GM13977 (cell line): ENCODE results near the gene SNTA1.
A peak's percentile ranks its signal among the peaks of the same experiment; 100 is the strongest.

ENCODE experiments used
- DNase-seq: peaks from one replicate; pipeline ENCODE4 v3.0.0; 2012; ENCODE audit warnings: low spot score
- CTCF ChIP-seq: IDR thresholded peaks from 2 replicates; pipeline ENCODE4 v1.5.1; 2012; ENCODE audit warnings: mild to moderate bottlenecking, control low read depth; ENCODE audit not compliant: insufficient read depth; ENCODE audit errors: extremely low read depth, missing control alignments
- in situ Hi-C: fragments of 300-500 bp; cut with MboI; formaldehyde crosslinking; loops from one replicate; pipeline ENCODE4 v1.12.0; 2022; ENCODE audit warnings: low sequenced_read_pairs, low pct_unique_long_range_greater_than_20kb, mixed read lengths, inconsistent platforms; ENCODE audit not compliant: unreplicated experiment

SNTA1 gene

DNA sequence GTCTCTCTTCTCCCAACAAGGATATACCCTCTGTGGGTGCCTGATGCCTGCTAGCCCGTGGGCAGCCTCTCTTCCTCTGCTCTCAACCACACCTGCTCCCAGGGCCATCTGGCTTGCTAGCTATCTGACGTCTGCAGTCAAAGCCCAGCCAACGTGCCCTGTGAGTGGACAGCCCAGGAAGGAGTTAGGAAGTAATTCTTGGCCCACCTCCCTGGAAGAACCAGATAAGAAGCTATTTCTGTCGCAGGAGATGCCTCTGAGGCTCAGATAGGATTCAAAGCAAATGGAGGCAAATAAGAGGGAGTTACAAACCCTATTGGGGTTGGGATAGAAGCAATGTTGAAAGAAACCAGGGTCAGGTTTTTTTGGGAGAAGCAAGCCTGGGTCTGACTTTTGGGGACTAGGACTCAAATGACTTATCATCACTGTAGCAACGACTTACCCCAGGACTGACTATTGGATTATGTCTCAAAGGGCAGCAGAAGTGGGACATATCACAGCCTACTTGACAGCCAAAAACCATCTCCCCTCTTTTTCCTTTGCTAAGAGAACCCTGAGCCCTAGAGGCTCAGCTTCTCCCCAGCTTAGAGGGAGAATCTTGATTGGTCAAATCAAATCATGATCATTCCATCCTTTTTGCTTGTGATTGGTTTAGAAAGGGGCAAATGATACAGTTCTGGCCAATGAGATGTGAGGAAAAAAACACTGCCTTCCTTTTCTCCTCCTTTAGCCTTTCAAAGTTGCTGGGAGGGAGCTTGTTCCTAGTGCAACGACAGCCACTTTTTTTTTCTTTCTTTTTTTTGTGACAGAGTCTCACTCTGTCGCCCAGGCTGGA is 24.2 kb downstream of the SNTA1 start:
- in situ Hi-C loops, result no loop called here
- DNase-seq, result no peak
- TF ChIP-seq CTCF, result no peak

DNA sequence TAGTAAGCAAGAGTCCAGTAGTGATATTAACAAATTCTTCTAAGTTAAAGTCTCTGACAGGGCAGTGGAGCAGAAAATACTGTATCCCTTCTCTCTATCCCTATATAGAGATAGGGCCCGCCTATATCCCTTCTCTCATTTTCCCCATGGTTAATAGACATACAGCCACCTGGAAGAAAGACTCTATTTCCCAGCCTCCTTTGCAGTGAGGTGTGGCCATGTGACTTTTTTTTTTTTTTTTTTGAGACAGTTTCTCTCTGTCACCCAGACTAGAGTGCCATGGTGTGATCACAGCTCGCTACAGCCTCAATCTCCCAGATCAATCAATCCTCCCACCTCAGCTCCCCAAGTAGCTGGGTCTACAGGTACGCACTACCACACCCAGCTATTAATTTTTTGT is 25.5 kb downstream of the SNTA1 start:
- no peak for TF ChIP-seq CTCF
- in situ Hi-C loops, result no loop called here
- DNase-seq, result no peak

- peak; percentile 44 for TF ChIP-seq CTCF
- in situ Hi-C loops, result no loop called here
- no peak for DNase-seq
Measured at GRCh38 chr20:33415948-33416347, 27.6 kb downstream of the SNTA1 start.

GRCh38 chr20:33412484-33412838 is 31.1 kb downstream of the SNTA1 start:
- no peak for TF ChIP-seq CTCF
- in situ Hi-C loops, result no loop called here

DNA sequence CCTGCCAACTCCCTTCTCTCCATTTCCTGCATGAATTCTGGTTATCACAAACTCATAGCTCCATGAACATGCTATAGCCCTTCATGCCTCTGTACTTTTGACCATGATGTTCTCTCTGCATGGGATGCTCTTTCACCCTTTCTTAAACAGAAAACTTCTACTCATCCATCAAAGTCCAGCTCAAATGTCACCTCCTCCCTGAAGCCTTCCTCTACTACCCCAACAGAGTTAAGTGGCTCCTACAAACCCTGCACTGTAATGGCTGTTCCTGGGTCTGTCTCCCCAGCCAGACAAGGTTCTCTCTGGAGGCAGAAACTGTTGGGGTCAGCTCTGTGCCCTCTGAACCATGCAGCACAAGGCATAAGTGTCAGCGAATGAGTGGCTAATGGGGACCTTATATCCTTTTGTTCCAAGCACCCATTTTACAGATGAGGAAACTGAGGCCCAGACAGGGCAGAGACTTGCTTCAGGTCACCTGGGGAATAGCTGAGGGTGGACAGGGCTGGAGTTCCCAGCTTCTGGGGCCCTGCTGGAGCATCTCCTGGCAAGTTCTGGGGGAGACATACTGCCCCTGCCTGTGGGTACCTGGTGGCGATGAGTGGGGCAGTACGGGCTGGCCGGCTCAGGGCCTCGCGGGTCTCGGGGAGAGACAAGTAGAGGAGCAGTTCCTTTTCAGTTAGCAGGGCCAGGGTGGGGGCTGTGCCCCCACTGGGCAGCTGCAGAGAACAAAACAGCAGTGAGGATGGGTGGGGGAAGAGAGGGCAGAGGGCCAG is 31.7 kb downstream of the SNTA1 start:
- TF ChIP-seq CTCF, result no peak
- in situ Hi-C loops, result no loop called here
- no peak for DNase-seq

More at GRCh38 chr20:33412484-33412838, 31.1 kb downstream of the SNTA1 start:
- DNase-seq, result no peak

DNA sequence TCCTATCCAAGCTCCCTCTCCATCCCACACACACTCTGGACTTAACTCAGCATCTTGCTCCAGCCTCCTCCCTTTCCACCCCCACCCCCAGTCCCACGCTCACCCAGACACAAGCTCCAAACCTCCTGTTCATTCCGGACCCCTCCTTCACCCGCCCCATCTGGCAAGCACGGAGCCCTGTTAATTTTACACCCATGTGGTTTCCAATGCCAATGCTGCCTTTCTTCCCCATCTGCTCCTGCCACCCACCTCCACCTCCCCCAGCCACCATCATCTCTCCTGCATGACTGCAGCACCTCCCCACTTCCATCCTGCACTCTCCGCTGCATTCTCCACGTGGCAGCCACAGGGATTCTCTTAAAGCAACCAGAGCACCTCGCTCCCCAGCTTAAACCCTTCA is 32.3 kb downstream of the SNTA1 start:
- in situ Hi-C loops, result no loop called here
- no peak for TF ChIP-seq CTCF
- DNase-seq, result no peak
